Ovary (tissue), 9 donors: ENCODE measurements around the gene SMYD1. TPM values are rescaled to one million over a fixed set of nuclear protein-coding genes. Genes with fewer than 3 reads are reported as not detected.
"Not testable (repeated sequence)": the region's sequence is repeated elsewhere in the genome, so short reads cannot be mapped to it uniquely, and the experiment has no call there.

Experiments
- DNase-seq, 5 donors: peaks; one replicate each; pipeline ENCODE4 v3.0.0-alpha.2; 2019 to 2020
- H3K27ac ChIP-seq, 2 donors: fragments of 200-600 bp; one replicate each; pipeline versions ENCODE4 v1.5.1 to v1.8.0; 2019 to 2022
- H3K27me3 ChIP-seq: fragments of 200-600 bp; one replicate; pipeline ENCODE4 v1.8.0; 2022
- H3K36me3 ChIP-seq: fragments of 200-600 bp; sonication (generic); one replicate; pipeline ENCODE4 v1.5.1; 2019
- H3K4me1 ChIP-seq: one replicate; pipeline ENCODE4 v1.8.1; 2013; ENCODE audit warnings: mild to moderate bottlenecking, moderate library complexity; ENCODE audit not compliant: insufficient read depth
- H3K4me3 ChIP-seq: fragments of 200-600 bp; sonication (generic); one replicate; pipeline ENCODE4 v1.5.1; 2017
- H3K9me3 ChIP-seq, 2 donors: fragments of 200-600 bp in 1 of 2; sonication (generic) in 1 of 2; one replicate each; pipeline versions ENCODE4 v1.5.1 to v1.8.1; 2013 to 2019; ENCODE audit warnings: mild to moderate bottlenecking in 1 of 2, moderate library complexity in 1 of 2
- EP300 ChIP-seq: sonication (generic); formaldehyde crosslinking; IDR thresholded peaks from one replicate; pipeline ENCODE4 v1.6.1; 2017; ENCODE audit warnings: antibody characterized with exemption
- POLR2A ChIP-seq: fragments of 450-650 bp; IDR thresholded peaks from one replicate; pipeline ENCODE4 v1.6.1; 2017; ENCODE audit warnings: antibody characterized with exemption, mild to moderate bottlenecking, moderate library complexity
- whole genome bisulfite sequencing, 3 donors: extraction: QIAGEN DNeasy Blood & Tissue Kit in 1 of 3; methylation state at CpG; one replicate each; pipeline versions ENCODE4 v1.1.5 to v1.1.7; 2013 to 2017; 5-methylcytosine and 5-hydroxymethylcytosine counted together
- intact Hi-C, 4 donors: fragments of 100-400 bp; cut with DNase I; formaldehyde crosslinking; loops; one replicate each; pipeline versions ENCODE4 v1.11.0 to v1.15.1; 2022 to 2023
- polyA plus RNA-seq, 2 donors: library from polyadenylated mRNA; stranded (reverse); fragments of 200-250 nt in 1 of 2; fragments of 350-450 nt in 1 of 2; fragmentation: Illumina TruSeq in 1 of 2; extraction: RNeasy Lipid Tissue Mini Kit (QIAGEN cat#74804) in 1 of 2; gene quantifications; one replicate each; pipeline ENCODE4 v1.2.3, GENCODE V29; 2013 to 2014
- total RNA-seq, 7 donors: library from RNA; depleted of rRNA in 2 of 7; stranded (reverse); fragments of >200 nt in 2 of 7; fragmentation: NEBNext Ultra II Directional in 3 of 7; extraction: Animal tissue kit (Norgen Biotek cat#: 25700) in 3 of 7; gene quantifications; one replicate each; pipeline versions ENCODE4 v1.1.0 to v1.2.4, GENCODE V29; 2016 to 2023
- TF ChIP-seq, protein P1 (sequence below), 3 donors: fragments of 450-650 bp in 2 of 3; fragments of 200-600 bp in 1 of 3; IDR thresholded peaks; one replicate each; pipeline versions ENCODE4 v1.5.1 to v1.8.0; 2016 to 2022; ENCODE audit warnings: antibody characterized with exemption in 3 of 3, mild to moderate bottlenecking in 1 of 3
- donor health status: DM: no; HTN: no; CAD: no; lungs with moderate emphysema.
- donor health status: DM: no; HTN: no; CAD: no.
- donor health status: Bipolar disorder and iron deficiency.
- donor health status: DM: yes; HTN: yes; CAD: no.
- donor health status: DM: no; HTN: no; CAD: no.
- donor health status: DM: yes; HTN: yes; CAD: no.

Gene SMYD1
- total and polyA plus RNA-seq, 9 donors, result 0.05 to 0.10 TPM; not detected in 7

DNA sequence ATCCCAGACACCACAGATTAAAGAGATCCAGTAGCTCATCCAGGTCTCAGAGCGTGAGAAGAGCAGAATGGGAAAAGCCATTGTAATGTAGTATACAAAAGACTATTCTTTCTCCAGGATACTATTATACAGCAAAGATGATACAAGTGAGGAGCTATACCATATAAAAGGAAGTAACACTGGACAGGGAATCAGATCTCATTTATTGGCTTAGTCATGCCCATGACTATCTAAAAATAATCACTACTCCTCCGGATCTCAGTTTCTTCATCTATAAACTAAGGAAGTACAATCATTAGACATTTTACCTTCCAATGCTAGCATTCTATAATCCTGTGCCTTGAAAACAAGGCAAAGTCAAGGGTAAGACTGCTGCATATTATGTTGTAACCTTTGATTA, 31.4 kb upstream of the SMYD1 start:
- DNase-seq, result no peak
- H3K4me1 ChIP-seq, result no peaks in the 10 kb centered on the region
- H3K27me3 ChIP-seq, result no peaks in the 10 kb centered on the region
- intact Hi-C loops, result no loop called here
- H3K36me3 ChIP-seq, result no peaks in the 10 kb centered on the region
- WGBS, 3 donors, result 84 to 88% (median 86%) methylated on average over 2 of the region's 2 CpGs
- H3K4me3 ChIP-seq, result no peak overlapping the region
- H3K27ac ChIP-seq, result no peak overlapping the region
- no peaks in the 10 kb centered on the region for H3K9me3 ChIP-seq
- no peak for TF ChIP-seq POLR2A

DNA sequence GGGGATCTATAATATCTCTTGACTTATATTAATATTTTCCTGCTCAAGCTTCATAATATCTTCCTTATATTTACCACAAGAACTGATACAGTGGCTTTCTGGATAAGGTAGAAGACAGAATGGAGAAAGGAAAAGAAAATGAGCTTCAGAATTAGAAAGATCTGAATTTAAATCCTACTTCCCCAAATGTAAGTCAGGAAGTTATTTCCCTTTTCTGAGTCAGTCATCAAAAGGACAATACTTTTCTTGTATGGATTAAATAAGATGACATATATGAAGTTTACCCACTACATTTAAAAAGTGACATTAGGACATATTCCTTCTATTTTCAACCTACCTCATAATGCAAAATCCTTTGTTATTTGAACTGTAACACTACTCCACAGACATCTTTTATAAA, 31.0 kb upstream of the SMYD1 start:
- Histone ChIP-seq H3K27me3 (no peaks in the 10 kb centered on the region), H3K27ac (no peak overlapping the region), H3K9me3 (no peaks in the 10 kb centered on the region), H3K36me3 (no peaks in the 10 kb centered on the region), H3K4me1 (no peaks in the 10 kb centered on the region), H3K4me3 (no peak overlapping the region)
- intact Hi-C loops, result no loop called here
- TF ChIP-seq, protein P1, sequence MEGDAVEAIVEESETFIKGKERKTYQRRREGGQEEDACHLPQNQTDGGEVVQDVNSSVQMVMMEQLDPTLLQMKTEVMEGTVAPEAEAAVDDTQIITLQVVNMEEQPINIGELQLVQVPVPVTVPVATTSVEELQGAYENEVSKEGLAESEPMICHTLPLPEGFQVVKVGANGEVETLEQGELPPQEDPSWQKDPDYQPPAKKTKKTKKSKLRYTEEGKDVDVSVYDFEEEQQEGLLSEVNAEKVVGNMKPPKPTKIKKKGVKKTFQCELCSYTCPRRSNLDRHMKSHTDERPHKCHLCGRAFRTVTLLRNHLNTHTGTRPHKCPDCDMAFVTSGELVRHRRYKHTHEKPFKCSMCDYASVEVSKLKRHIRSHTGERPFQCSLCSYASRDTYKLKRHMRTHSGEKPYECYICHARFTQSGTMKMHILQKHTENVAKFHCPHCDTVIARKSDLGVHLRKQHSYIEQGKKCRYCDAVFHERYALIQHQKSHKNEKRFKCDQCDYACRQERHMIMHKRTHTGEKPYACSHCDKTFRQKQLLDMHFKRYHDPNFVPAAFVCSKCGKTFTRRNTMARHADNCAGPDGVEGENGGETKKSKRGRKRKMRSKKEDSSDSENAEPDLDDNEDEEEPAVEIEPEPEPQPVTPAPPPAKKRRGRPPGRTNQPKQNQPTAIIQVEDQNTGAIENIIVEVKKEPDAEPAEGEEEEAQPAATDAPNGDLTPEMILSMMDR (IDR thresholded peaks at IDR 0.05), result no peak
- TF ChIP-seq POLR2A (no peak), EP300 (no peak)
- no peak for DNase-seq

DNA sequence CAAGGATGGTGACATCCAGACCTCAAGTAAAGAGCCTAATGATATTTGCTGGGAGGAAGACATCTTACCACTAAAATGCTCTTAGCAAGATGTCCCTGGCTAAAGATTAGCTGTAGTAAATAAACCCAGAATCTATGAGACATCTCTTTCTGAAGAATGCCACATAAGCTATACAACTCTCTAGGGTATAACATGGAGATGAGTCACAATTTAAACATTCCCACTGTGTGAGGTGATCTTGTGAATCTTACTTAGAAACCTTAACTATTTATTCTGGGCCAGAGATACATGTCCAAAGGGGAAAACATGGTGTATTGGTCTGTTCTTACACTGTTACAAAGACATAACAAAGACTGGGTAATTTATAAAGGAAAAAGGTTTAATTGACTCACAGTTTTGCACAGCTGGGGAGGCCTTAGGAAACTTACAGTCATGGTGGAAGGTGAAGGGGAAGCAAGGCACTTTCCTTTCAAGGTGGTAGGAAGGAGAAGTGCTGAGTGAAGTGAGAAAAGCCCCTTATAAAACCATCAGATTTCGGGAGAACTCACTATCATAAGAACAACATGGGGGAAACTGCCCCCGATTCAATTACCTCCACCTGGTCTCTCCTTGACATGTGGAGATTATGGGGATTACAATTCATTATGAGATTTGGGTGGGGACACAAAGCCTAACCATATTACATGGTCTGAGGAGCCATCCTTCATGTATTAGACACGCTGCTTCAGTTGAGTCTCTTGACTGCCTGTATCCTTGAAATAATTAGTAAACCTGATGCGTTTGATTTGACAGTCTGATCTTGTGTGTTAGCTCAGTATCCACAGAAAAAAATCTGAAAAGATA, 29.1 kb upstream of the SMYD1 start:
- H3K4me3 ChIP-seq, result no peak overlapping the region
- intact Hi-C loops, result no loop called here
- H3K27me3 ChIP-seq, result no peaks in the 10 kb centered on the region
- H3K27ac ChIP-seq, result no peak overlapping the region
- H3K36me3 ChIP-seq, result no peaks in the 10 kb centered on the region
- no peak for DNase-seq
- H3K9me3 ChIP-seq, result no peaks in the 10 kb centered on the region
- WGBS, 3 donors, result 95 to 98% (median 95%) methylated on average over 4 of the region's 4 CpGs
- no peaks in the 10 kb centered on the region for H3K4me1 ChIP-seq
- no peak for TF ChIP-seq POLR2A
- TF ChIP-seq, protein P1 (IDR thresholded peaks at IDR 0.05), result no peak

DNA sequence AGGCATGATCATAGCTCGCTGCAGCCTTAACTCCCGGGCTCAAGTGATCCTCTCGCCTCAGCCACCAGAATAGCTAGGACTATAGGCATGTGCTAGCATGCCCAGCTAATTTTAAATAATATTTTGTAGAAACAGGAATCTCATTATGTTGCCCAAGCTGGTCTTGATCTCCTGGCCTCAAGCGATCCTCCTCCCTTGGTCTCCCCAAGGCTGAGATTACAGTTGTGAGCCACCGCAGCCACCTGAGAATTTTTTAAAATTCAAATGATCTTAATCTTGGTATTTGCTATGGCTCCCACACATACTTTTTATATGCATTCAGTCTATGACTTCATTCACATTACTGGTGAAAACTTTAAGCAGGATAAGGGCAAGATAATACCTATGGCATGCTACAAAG, 25.1 kb upstream of the SMYD1 start:
- 98% methylated on average over 5 of the region's 5 CpGs for WGBS, 3 donors
- no peak overlapping the region for H3K4me3 ChIP-seq
- H3K36me3 ChIP-seq, result no peaks in the 10 kb centered on the region
- no peak overlapping the region for H3K27ac ChIP-seq
- TF ChIP-seq, protein P1 (IDR thresholded peaks at IDR 0.05), result no peak
- no peak for TF ChIP-seq EP300
- TF ChIP-seq POLR2A, result no peak
- H3K9me3 ChIP-seq, result no peaks in the 10 kb centered on the region
- DNase-seq, result no peak
- intact Hi-C loops, result no loop called here
- H3K4me1 ChIP-seq, result peaks cover 3% of the 10 kb centered on the region
- H3K27me3 ChIP-seq, result no peaks in the 10 kb centered on the region

DNA sequence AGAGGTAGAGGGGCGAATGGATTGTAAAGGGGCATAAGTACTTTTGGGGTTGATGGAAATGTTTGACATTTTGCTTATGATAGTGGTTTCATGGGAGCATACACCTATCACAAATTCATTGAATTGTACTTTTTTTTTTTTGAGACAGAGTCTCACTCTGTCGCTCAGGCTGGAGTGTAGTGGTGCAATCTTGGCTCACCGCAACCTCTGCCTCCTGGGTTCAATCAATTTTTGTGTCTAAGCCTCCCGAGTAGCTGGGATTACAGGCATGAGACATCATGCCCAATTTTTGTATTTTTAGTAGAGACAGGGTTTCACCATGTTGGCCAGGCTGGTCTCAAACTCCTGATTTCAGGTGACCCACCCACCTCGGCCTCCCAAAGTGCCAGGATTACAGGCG, 22.1 kb upstream of the SMYD1 start:
- H3K9me3 ChIP-seq, intact Hi-C loops, H3K27ac ChIP-seq, H3K27me3 ChIP-seq, H3K36me3 ChIP-seq, H3K4me1 ChIP-seq, H3K4me3 ChIP-seq, DNase-seq: not testable (repeated sequence)
- 90 to 96% (median 94%) methylated on average over 6 of the region's 6 CpGs for WGBS, 3 donors
